Fibroblast of lung (primary cell): Measurements from ENCODE around the gene TOP1. TPM values are rescaled to one million over a fixed set of nuclear protein-coding genes. Genes with fewer than 3 reads are reported as not detected.
"Not testable (repeated sequence)": the region's sequence is repeated elsewhere in the genome, so short reads cannot be mapped to it uniquely, and the experiment has no call there.

Experiments
- DNase-seq, 2 donors: peaks; one replicate each; pipeline versions ENCODE4 v3.0.0 to v3.0.0-alpha.2; 2010; ENCODE audit warnings: low read depth in 2 of 2
- H2AFZ ChIP-seq: 2 replicates; pipeline ENCODE4 v1.5.1; 2012; ENCODE audit warnings: low read length, control low read depth, inconsistent platforms
- H3K27ac ChIP-seq: 2 replicates; pipeline ENCODE4 v1.5.1; 2011; ENCODE audit warnings: low read length, control low read depth; ENCODE audit not compliant: insufficient read depth
- H3K27me3 ChIP-seq: 2 replicates; pipeline ENCODE4 v1.5.1; 2011; ENCODE audit warnings: mild to moderate bottlenecking, low read length; ENCODE audit not compliant: control insufficient read depth, insufficient read depth
- H3K36me3 ChIP-seq: 2 replicates; pipeline ENCODE4 v1.5.1; 2011; ENCODE audit warnings: low read length; ENCODE audit not compliant: control insufficient read depth, insufficient read depth
- H3K4me1 ChIP-seq: 2 replicates; pipeline ENCODE4 v1.5.1; 2011; ENCODE audit warnings: low read length; ENCODE audit not compliant: control insufficient read depth, insufficient read depth; ENCODE audit errors: extremely low read depth
- H3K4me2 ChIP-seq: 2 replicates; pipeline ENCODE4 v1.5.1; 2011; ENCODE audit warnings: low read length, control low read depth; ENCODE audit not compliant: insufficient read depth; ENCODE audit errors: extremely low read depth
- H3K4me3 ChIP-seq, 4 experiments: fragments of 200-600 bp in 1 of 4; sonication (generic) in 1 of 4; replicated peaks in 1 of 4; 2 replicates each; pipeline ENCODE4 v1.5.1; 2011 to 2016; ENCODE audit warnings: low read length in 4 of 4, low read depth in 3 of 4, mild to moderate bottlenecking in 3 of 4, control low read depth in 2 of 4, inconsistent platforms in 1 of 4, mixed read lengths in 1 of 4; ENCODE audit not compliant: insufficient read depth in 1 of 4; ENCODE audit errors: control extremely low read depth in 1 of 4
- H3K79me2 ChIP-seq: 2 replicates; pipeline ENCODE4 v1.5.1; 2012; ENCODE audit warnings: mild to moderate bottlenecking, low read length, inconsistent platforms; ENCODE audit not compliant: control insufficient read depth, insufficient read depth
- H3K9ac ChIP-seq: 2 replicates; pipeline ENCODE4 v1.5.1; 2011; ENCODE audit warnings: mild to moderate bottlenecking, low read length, control low read depth; ENCODE audit not compliant: insufficient read depth
- H3K9me3 ChIP-seq: 2 replicates; pipeline ENCODE4 v1.5.1; 2012; ENCODE audit warnings: low read depth, low read length; ENCODE audit not compliant: control insufficient read depth, insufficient read depth
- H4K20me1 ChIP-seq: 2 replicates; pipeline ENCODE4 v1.5.1; 2011; ENCODE audit warnings: low read length; ENCODE audit not compliant: control insufficient read depth, insufficient read depth; ENCODE audit errors: extremely low read depth
- CTCF ChIP-seq, 2 donors: IDR thresholded peaks in 1 of 2; conservative IDR thresholded peaks in 1 of 2; 1 replicate in 1 of 2; 2 replicates in 1 of 2; pipeline ENCODE4 v1.5.1; 2011 to 2012; ENCODE audit warnings: low read length in 2 of 2, control low read depth in 1 of 2, inconsistent platforms in 1 of 2, low read depth in 1 of 2, mild to moderate bottlenecking in 1 of 2
- EZH2 ChIP-seq: IDR thresholded peaks from 2 replicates; pipeline ENCODE4 v1.5.1; 2012; ENCODE audit warnings: low read length, control low read depth, mild to moderate bottlenecking; ENCODE audit errors: missing control alignments
- polyA plus RNA-seq, 2 donors: library from polyadenylated mRNA; depleted of rRNA in 1 of 2; stranded (reverse) in 1 of 2; unstranded in 1 of 2; fragments of >200 nt; gene quantifications; 2 replicates each; pipeline ENCODE4 v1.2.1, GENCODE V29; 2011 to 2012; ENCODE audit warnings: missing spikeins in 1 of 2
- total RNA-seq: library from RNA; depleted of rRNA; stranded (reverse); fragments of >200 nt; gene quantifications from 2 replicates; pipeline ENCODE4 v1.2.1, GENCODE V29; 2014

The TOP1 gene
- total and polyA plus RNA-seq, 2 donors (not counting 1 experiment from before 2014, with no cell fraction given), result 18.4 to 35.3 TPM

- DNase-seq, result peak; percentile 99
- Histone ChIP-seq H3K4me1 (peaks cover 27% of the 10 kb centered on the region), H3K36me3 (no peaks in the 10 kb centered on the region), H4K20me1 (no peaks in the 10 kb centered on the region), H3K27me3 (no peaks in the 10 kb centered on the region), H3K4me2 (peak overlapping the region; percentile 90), H2AFZ (peak overlapping the region; percentile 56), H3K79me2 (peaks cover 43% of the 10 kb centered on the region), H3K4me3 (peak overlapping the region; percentile 45 to 71 (median 56)), H3K9ac (peak overlapping the region; percentile 75), H3K27ac (peak overlapping the region; percentile 100), H3K9me3 (no peaks in the 10 kb centered on the region)
- no peak for TF ChIP-seq EZH2
Measured at GRCh38 chr20:41003143-41003935, 25.3 kb upstream of the TOP1 start.

GRCh38 chr20:41003936-41004294 lies 24.7 kb upstream of the TOP1 start:
- not testable (repeated sequence) for H3K36me3 ChIP-seq, DNase-seq, H3K27me3 ChIP-seq, H4K20me1 ChIP-seq, H3K9ac ChIP-seq, H2AFZ ChIP-seq, H3K9me3 ChIP-seq
- peak overlapping the region; percentile 100 for H3K27ac ChIP-seq
- H3K4me2 ChIP-seq, result peak overlapping the region; percentile 90
- peak overlapping the region; percentile 45 to 71 (median 56) for H3K4me3 ChIP-seq
- peaks cover 27% of the 10 kb centered on the region for H3K4me1 ChIP-seq
- H3K79me2 ChIP-seq, result peaks cover 40% of the 10 kb centered on the region

- no peaks in the 10 kb centered on the region for H4K20me1 ChIP-seq
- no peaks in the 10 kb centered on the region for H3K36me3 ChIP-seq
- H3K9ac ChIP-seq, result peak overlapping the region; percentile 28
- DNase-seq, result peak; percentile 41 to 43
- peak overlapping the region; percentile 90 for H3K4me2 ChIP-seq
- H3K27ac ChIP-seq, result peak overlapping the region; percentile 100
- H3K4me3 ChIP-seq, result peak overlapping the region; percentile 45 to 71 (median 56)
- H3K27me3 ChIP-seq, result no peaks in the 10 kb centered on the region
- TF ChIP-seq EZH2, result no peak
- no peak for TF ChIP-seq CTCF (conservative IDR thresholded peaks at IDR 0.05 in 1 of 2, IDR thresholded peaks at IDR 0.05 in 1 of 2; ENCODE audit: low read depth in 1 of 2, low read length in 2 of 2)
- peaks cover 31% of the 10 kb centered on the region for H3K79me2 ChIP-seq
- H2AFZ ChIP-seq, result no peak overlapping the region
- H3K9me3 ChIP-seq, result no peaks in the 10 kb centered on the region
- peaks cover 27% of the 10 kb centered on the region for H3K4me1 ChIP-seq
Measured at GRCh38 chr20:41004531-41005360, 23.9 kb upstream of the TOP1 start.
